Panc1 (cell line): ENCODE results near the gene PELI1. TPM values are rescaled to one million over a fixed set of nuclear protein-coding genes. Genes with fewer than 3 reads are reported as not detected.

ENCODE experiments used
- ATAC-seq: fragments of 200-7000 bp; cut with Tn5 transposase; 2 replicates; pipeline ENCODE4 v1.9.1; 2020; ENCODE audit warnings: mild to moderate bottlenecking, moderate library complexity
- BruUV-seq: library from RNA; stranded (reverse); fragments of 400-500 nt; replicated peaks from 2 replicates; lab custom pipeline; 2021; lab: Mats Ljungman, UMichigan
- CTCF ChIA-PET: fragments of 300-600 bp; sonication (Branson Sonifier 250); formaldehyde crosslinking; loops from one replicate; lab custom pipeline; 2022; ENCODE audit warnings: antibody characterized with exemption; lab: Charles Lee
- POLR2A ChIA-PET: fragments of 300-600 bp; sonication (Branson Sonifier 250); formaldehyde crosslinking; loops from one replicate; lab custom pipeline; 2022; ENCODE audit warnings: antibody characterized with exemption; lab: Charles Lee
- DNase-seq: peaks from one replicate; pipeline ENCODE4 v3.0.0-alpha.2; 2010; ENCODE audit warnings: low read depth, low spot score
- H3K27ac ChIP-seq: 2 replicates; pipeline ENCODE4 v1.5.1; 2011; ENCODE audit warnings: mild to moderate bottlenecking, low read length, inconsistent platforms
- H3K27me3 ChIP-seq: fragments of 200-500 bp; sonication (Bioruptor generic); 2 replicates; pipeline ENCODE4 v1.6.0; 2014; ENCODE audit warnings: low read length, inconsistent platforms; ENCODE audit not compliant: control insufficient read depth, insufficient read depth
- H3K36me3 ChIP-seq: fragments of 200-500 bp; sonication (Bioruptor generic); 2 replicates; pipeline ENCODE4 v1.5.1; 2014; ENCODE audit warnings: inconsistent platforms, mild to moderate bottlenecking, low read length, moderate library complexity; ENCODE audit not compliant: control insufficient read depth, insufficient read depth
- H3K4me1 ChIP-seq: 2 replicates; pipeline ENCODE4 v1.5.1; 2011; ENCODE audit warnings: inconsistent platforms, mild to moderate bottlenecking, low read length, moderate library complexity; ENCODE audit not compliant: control insufficient read depth, insufficient read depth
- H3K4me3 ChIP-seq, 2 experiments: 2 replicates each; pipeline ENCODE4 v1.5.1; 2011 to 2012; ENCODE audit warnings: low read depth in 2 of 2, low read length in 2 of 2, mild to moderate bottlenecking in 2 of 2, inconsistent platforms in 1 of 2, moderate library complexity in 1 of 2
- H3K9me3 ChIP-seq: fragments of 200-500 bp; sonication (Bioruptor generic); 2 replicates; pipeline ENCODE4 v1.5.1; 2014; ENCODE audit warnings: low read depth, mild to moderate bottlenecking, inconsistent platforms, low read length, moderate library complexity; ENCODE audit not compliant: control insufficient read depth, insufficient read depth
- CTCF ChIP-seq: fragments of 450-650 bp; IDR thresholded peaks from 2 replicates; pipeline ENCODE4 v1.5.1; 2017; ENCODE audit warnings: mild to moderate bottlenecking
- POLR2AphosphoS5 ChIP-seq: IDR thresholded peaks from 2 replicates; pipeline ENCODE4 v1.6.1; 2012; ENCODE audit warnings: mild to moderate bottlenecking, low read depth, low read length, moderate library complexity
- REST ChIP-seq, 2 experiments: IDR thresholded peaks; 2 replicates each; pipeline ENCODE4 v1.6.1; 2011 to 2012; ENCODE audit warnings: low read depth in 2 of 2, control low read depth in 1 of 2, low read length in 1 of 2, mild to moderate bottlenecking in 1 of 2, moderate library complexity in 1 of 2; ENCODE audit not compliant: insufficient read depth in 1 of 2
- SIN3A ChIP-seq: IDR thresholded peaks from 2 replicates; pipeline ENCODE4 v1.6.1; 2012; ENCODE audit warnings: low read depth, mild to moderate bottlenecking, low read length, moderate library complexity, borderline replicate concordance; ENCODE audit not compliant: insufficient read depth
- TCF7L2 ChIP-seq: IDR thresholded peaks from 2 replicates; pipeline ENCODE4 v1.6.1; 2011; ENCODE audit warnings: mild to moderate bottlenecking, low read depth, low read length, inconsistent platforms
- in situ Hi-C: cut with HindIII; loops from 2 replicates; pipeline ENCODE4 v1.10.0; 2016; ENCODE audit warnings: low sequenced_read_pairs, low pct_unique_long_range_greater_than_20kb
- intact Hi-C: fragments of 100-400 bp; cut with micrococcal nuclease; formaldehyde crosslinking; loops from one replicate; pipeline ENCODE4 v1.10.0; 2022; ENCODE audit not compliant: unreplicated experiment
- total RNA-seq: library from RNA; stranded (reverse); gene quantifications from one replicate; pipeline ENCODE4 v1.2.1, GENCODE V29; 2021; ENCODE audit not compliant: unreplicated experiment

PELI1 gene
- total RNA-seq, 1 experiment from 2014 or later: 6.7 TPM

- Histone ChIP-seq H3K9me3 (no peaks in the 10 kb centered on the region), H3K4me1 (no peaks in the 10 kb centered on the region), H3K27me3 (no peaks in the 10 kb centered on the region), H3K36me3 (no peaks in the 10 kb centered on the region), H3K27ac (no peak overlapping the region), H3K4me3 (no peak overlapping the region)
- in situ Hi-C loops: no loop called here
- no TSS peak for BruUV-seq
- ChIA-PET POLR2A (no interaction called here), CTCF (no interaction called here)
- TF ChIP-seq REST (IDR thresholded peaks at IDR 0.05; ENCODE audit: insufficient read depth in 1 of 2, low read depth in 2 of 2, low read length in 1 of 2): no peak
- no peak for TF ChIP-seq TCF7L2
- no peak for TF ChIP-seq CTCF
- no peak for TF ChIP-seq SIN3A
- TF ChIP-seq POLR2AphosphoS5: no peak
- intact Hi-C loops: no loop called here
- DNase-seq (no peak), ATAC-seq (no peak)
Observed at GRCh38 chr2:64135421-64135820, 8.8 kb downstream of the PELI1 start.

- CTCF ChIA-PET: no interaction called here
- Histone ChIP-seq H3K27me3 (no peaks in the 10 kb centered on the region), H3K27ac (no peak overlapping the region), H3K9me3 (no peaks in the 10 kb centered on the region), H3K4me1 (no peaks in the 10 kb centered on the region), H3K36me3 (no peaks in the 10 kb centered on the region), H3K4me3 (no peak overlapping the region)
- ATAC-seq (no peak), DNase-seq (no peak)
- BruUV-seq: no TSS peak
- in situ Hi-C loops: no loop called here
- no peak for TF ChIP-seq SIN3A
- no peak for TF ChIP-seq TCF7L2
- TF ChIP-seq REST (IDR thresholded peaks at IDR 0.05; ENCODE audit: insufficient read depth in 1 of 2, low read depth in 2 of 2, low read length in 1 of 2): no peak
- TF ChIP-seq POLR2AphosphoS5: no peak
- no peak for TF ChIP-seq CTCF
- intact Hi-C loops: no loop called here
- POLR2A ChIA-PET: no interaction called here
Observed at GRCh38 chr2:64134813-64135212, 9.4 kb downstream of the PELI1 start.
